ENCODE data around the gene SPATA21.

DNA sequence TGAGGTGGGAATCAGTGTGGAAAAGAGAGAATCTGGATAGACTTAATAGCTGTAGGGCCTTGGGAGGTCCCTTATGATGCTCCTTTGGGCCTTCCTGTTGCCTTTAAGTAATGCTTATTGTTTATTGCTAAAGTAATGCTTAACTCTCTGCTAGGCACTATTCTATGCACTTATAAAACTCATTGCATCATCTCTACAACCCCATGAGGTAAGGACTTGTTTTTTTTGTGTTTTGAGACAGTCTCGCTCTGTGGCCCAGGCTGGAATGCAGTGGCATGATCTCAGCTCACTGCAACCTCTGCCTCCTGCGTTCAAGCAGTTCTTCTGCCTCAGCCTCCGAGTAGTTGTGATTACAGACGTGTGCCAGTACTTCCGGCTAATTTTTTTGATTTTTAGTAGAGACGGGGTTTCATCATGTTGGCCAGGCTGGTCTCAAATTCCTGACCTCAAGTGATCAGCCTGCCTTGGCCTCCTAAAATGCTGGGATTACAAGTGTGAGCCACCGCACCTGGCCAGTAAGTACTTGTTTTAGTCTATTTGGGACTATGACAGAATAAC is 25.6 kb upstream of the SPATA21 start:
- TF ChIP-seq, protein P1, sequence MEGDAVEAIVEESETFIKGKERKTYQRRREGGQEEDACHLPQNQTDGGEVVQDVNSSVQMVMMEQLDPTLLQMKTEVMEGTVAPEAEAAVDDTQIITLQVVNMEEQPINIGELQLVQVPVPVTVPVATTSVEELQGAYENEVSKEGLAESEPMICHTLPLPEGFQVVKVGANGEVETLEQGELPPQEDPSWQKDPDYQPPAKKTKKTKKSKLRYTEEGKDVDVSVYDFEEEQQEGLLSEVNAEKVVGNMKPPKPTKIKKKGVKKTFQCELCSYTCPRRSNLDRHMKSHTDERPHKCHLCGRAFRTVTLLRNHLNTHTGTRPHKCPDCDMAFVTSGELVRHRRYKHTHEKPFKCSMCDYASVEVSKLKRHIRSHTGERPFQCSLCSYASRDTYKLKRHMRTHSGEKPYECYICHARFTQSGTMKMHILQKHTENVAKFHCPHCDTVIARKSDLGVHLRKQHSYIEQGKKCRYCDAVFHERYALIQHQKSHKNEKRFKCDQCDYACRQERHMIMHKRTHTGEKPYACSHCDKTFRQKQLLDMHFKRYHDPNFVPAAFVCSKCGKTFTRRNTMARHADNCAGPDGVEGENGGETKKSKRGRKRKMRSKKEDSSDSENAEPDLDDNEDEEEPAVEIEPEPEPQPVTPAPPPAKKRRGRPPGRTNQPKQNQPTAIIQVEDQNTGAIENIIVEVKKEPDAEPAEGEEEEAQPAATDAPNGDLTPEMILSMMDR (IDR thresholded peaks at IDR 0.05) = no peak
- TF ChIP-seq POLR2A (IDR thresholded peaks at IDR 0.05) (no peak), POLR2AphosphoS5 (IDR thresholded peaks at IDR 0.05) (no peak)
